ENCODE measurements around the gene PLVAP. TPM values are rescaled to one million over a fixed set of nuclear protein-coding genes. Genes with fewer than 3 reads are reported as not detected.

Gene PLVAP
- total and polyA plus RNA-seq, 9 of the 15 experiments (the other 6 are each of a cell fraction or from before 2014, with no cell fraction given) = 0.09 to 0.84 (median 0.51) TPM; not detected in 4

GRCh38 chr19:17333611-17334413 is 43.3 kb downstream of the PLVAP start (continued):
- TF ChIP-seq ZFP91 (CRISPR knock-in tag; IDR thresholded peaks at IDR 0.05) (peak; percentile 64; the same call in 1 of the 2 replicates), C11orf30 (IDR thresholded peaks at IDR 0.05; ENCODE audit: low read depth) (no peak), HOMEZ (CRISPR knock-in tag; IDR thresholded peaks at IDR 0.05) (no peak), MTF1 (CRISPR knock-in tag; IDR thresholded peaks at IDR 0.05; ENCODE audit: borderline replicate concordance) (no peak), SAFB (IDR thresholded peaks at IDR 0.05; ENCODE audit: borderline replicate concordance, low read depth, low read length) (no peak), KDM4B (IDR thresholded peaks at IDR 0.05; ENCODE audit: borderline replicate concordance in 2 of 2, low read depth in 1 of 2) (no peak), RREB1 (CRISPR knock-in tag; IDR thresholded peaks at IDR 0.05) (no peak), MECOM (CRISPR knock-in tag; IDR thresholded peaks at IDR 0.05) (no peak), FOXJ3 (CRISPR knock-in tag; IDR thresholded peaks at IDR 0.05) (no peak), ZNF324 (CRISPR knock-in tag; IDR thresholded peaks at IDR 0.05) (no peak), RAD51 (IDR thresholded peaks at IDR 0.05; ENCODE audit: borderline replicate concordance, low read depth) (no peak), PHB (CRISPR knock-in tag; IDR thresholded peaks at IDR 0.05) (no peak), SP2 (IDR thresholded peaks at IDR 0.05; ENCODE audit: extremely low read depth, low read depth, low read length, poor library complexity, severe bottlenecking) (peak; percentile 41), SMAD2 (IDR thresholded peaks at IDR 0.05; ENCODE audit: low read depth, low read length) (no peak), CREB3 (tag; conservative IDR thresholded peaks at IDR 0.05; ENCODE audit: low read depth) (no peak), ZNF347 (CRISPR knock-in tag; IDR thresholded peaks at IDR 0.05; ENCODE audit: low read depth) (no peak), TAF15 (IDR thresholded peaks at IDR 0.05; ENCODE audit: low read depth, low read length) (no peak), ZNF384 (IDR thresholded peaks at IDR 0.05; ENCODE audit: low read depth, low read length) (no peak)

Data from K562 (cell line).